ELF-1 (cell line): Measurements from ENCODE around the gene DSP.

Experiments
- DNase-seq: peaks from one replicate; pipeline ENCODE4 v3.0.0-alpha.2; 2016; ENCODE audit warnings: low read depth, low spot score

DSP gene

GRCh38 chr6:7559196-7559595, 17.7 kb downstream of the DSP start:
- no peak for DNase-seq

- DNase-seq = no peak
Observed at GRCh38 chr6:7559651-7560385, 18.3 kb downstream of the DSP start.

GRCh38 chr6:7561153-7561964, 19.9 kb downstream of the DSP start:
- peak; percentile 52 for DNase-seq

- no peak for DNase-seq
Observed at GRCh38 chr6:7562769-7563168, 21.3 kb downstream of the DSP start.

- no peak for DNase-seq
Observed at GRCh38 chr6:7566107-7566506, 24.6 kb downstream of the DSP start.

GRCh38 chr6:7566617-7567173, 25.2 kb downstream of the DSP start:
- no peak for DNase-seq

DNA sequence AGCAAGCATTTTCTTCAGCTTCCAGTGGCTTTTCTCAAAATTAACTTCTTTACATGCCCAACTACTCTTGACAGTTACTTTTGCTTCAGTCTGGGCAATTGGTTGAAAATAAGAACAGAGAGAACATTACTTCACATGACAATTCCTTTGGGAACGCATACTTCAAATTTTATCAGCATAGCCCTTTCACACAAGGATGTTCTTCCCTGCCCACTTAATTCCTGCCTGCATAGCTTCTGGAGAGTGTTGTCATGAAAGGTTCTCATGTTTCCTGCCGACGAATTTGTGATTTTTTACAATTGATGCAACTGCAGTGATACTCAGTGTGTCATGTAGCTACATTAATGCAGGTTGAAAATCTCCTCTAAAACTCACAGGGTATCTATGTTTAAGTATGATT, 26.6 kb downstream of the DSP start:
- DNase-seq = no peak

- no peak for DNase-seq
Observed at GRCh38 chr6:7569082-7569481, 27.6 kb downstream of the DSP start.

- no peak for DNase-seq
Observed at GRCh38 chr6:7572213-7572943, 30.9 kb downstream of the DSP start.

DNA sequence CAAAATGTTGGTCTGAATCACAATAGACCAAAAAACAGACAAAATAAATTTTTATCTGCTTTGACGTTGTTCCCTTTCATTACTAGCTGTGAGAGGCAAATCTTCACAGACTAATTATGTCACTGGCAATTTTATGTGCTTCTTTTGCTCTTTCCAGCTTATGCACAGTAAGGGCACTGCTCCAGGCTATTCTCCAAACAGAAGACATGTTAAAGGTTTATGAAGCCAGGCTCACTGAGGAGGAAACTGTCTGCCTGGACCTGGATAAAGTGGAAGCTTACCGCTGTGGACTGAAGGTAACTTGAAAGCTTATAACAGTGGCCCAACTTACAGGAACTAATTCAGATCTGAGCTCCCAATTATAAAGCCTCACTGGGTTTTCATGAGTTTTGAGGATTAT, 33.0 kb downstream of the DSP start:
- no peak for DNase-seq

DNA sequence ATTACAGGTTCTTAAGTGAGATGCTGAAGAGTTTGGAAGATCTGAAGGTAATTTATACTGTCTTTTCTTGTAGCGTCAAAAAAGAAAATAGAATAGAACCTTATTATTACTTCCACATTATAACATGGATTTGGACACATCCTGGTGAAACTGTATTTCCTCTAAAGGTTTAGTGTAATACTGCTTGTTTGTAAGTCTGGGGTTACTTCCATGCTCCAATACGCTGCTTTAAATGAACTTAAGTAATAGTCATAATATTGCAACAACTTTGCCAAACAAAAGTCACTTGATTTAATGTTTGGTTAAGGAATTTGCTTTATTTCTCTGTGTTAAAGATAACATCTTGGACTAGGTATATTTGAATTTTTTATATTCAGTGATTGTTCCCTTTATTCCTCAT, 37.0 kb downstream of the DSP start:
- DNase-seq = no peak

GRCh38 chr6:7578931-7579330, 37.5 kb downstream of the DSP start:
- no peak for DNase-seq

DNA sequence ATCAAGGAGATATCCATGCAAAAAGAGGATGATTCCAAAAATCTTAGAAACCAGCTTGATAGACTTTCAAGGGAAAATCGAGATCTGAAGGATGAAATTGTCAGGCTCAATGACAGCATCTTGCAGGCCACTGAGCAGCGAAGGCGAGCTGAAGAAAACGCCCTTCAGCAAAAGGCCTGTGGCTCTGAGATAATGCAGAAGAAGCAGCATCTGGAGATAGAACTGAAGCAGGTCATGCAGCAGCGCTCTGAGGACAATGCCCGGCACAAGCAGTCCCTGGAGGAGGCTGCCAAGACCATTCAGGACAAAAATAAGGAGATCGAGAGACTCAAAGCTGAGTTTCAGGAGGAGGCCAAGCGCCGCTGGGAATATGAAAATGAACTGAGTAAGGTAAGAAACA, 38.4 kb downstream of the DSP start:
- DNase-seq = no peak

DNA sequence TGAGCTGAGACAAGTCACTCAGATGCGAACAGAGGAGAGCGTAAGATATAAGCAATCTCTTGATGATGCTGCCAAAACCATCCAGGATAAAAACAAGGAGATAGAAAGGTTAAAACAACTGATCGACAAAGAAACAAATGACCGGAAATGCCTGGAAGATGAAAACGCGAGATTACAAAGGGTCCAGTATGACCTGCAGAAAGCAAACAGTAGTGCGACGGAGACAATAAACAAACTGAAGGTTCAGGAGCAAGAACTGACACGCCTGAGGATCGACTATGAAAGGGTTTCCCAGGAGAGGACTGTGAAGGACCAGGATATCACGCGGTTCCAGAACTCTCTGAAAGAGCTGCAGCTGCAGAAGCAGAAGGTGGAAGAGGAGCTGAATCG, 39.1 kb downstream of the DSP start:
- no peak for DNase-seq

DNA sequence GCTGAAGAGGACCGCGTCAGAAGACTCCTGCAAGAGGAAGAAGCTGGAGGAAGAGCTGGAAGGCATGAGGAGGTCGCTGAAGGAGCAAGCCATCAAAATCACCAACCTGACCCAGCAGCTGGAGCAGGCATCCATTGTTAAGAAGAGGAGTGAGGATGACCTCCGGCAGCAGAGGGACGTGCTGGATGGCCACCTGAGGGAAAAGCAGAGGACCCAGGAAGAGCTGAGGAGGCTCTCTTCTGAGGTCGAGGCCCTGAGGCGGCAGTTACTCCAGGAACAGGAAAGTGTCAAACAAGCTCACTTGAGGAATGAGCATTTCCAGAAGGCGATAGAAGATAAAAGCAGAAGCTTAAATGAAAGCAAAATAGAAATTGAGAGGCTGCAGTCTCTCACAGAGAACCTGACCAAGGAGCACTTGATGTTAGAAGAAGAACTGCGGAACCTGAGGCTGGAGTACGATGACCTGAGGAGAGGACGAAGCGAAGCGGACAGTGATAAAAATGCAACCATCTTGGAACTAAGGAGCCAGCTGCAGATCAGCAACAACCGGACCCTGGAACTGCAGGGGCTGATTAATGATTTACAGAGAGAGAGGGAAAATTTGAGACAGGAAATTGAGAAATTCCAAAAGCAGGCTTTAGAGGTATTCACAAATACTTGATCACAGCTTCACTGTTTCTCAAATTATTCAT, 39.6 kb downstream of the DSP start:
- DNase-seq = no peak

DNA sequence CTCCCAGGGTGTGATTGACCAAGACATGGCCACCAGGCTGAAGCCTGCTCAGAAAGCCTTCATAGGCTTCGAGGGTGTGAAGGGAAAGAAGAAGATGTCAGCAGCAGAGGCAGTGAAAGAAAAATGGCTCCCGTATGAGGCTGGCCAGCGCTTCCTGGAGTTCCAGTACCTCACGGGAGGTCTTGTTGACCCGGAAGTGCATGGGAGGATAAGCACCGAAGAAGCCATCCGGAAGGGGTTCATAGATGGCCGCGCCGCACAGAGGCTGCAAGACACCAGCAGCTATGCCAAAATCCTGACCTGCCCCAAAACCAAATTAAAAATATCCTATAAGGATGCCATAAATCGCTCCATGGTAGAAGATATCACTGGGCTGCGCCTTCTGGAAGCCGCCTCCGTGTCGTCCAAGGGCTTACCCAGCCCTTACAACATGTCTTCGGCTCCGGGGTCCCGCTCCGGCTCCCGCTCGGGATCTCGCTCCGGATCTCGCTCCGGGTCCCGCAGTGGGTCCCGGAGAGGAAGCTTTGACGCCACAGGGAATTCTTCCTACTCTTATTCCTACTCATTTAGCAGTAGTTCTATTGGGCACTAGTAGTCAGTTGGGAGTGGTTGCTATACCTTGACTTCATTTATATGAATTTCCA, 43.9 kb downstream of the DSP start:
- no peak for DNase-seq

DNA sequence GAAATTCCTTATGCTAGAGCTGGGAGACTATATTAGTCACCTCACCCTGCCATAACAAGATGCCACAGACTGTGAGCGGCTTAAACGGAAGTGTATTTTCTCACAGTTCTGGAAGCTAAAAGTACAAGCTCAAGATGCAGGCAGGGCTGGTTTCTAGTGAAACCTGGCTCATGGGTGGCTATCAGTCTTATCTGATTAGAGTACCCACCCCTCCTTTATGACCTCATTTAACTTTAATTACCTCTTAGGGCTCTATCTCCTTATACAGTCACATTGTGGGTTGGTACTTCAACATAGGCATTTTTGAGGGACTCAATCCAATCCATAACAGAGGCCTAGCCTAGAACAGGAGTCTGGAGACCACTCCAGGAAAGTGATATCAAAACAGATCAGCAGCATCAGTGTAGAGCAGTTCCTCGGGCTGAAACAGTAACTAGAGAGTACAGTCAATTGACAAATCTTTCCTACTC, 46.2 kb downstream of the DSP start:
- peak; percentile 34 for DNase-seq

- DNase-seq = no peak
Observed at GRCh38 chr6:7588506-7588905, 47.0 kb downstream of the DSP start.

DNA sequence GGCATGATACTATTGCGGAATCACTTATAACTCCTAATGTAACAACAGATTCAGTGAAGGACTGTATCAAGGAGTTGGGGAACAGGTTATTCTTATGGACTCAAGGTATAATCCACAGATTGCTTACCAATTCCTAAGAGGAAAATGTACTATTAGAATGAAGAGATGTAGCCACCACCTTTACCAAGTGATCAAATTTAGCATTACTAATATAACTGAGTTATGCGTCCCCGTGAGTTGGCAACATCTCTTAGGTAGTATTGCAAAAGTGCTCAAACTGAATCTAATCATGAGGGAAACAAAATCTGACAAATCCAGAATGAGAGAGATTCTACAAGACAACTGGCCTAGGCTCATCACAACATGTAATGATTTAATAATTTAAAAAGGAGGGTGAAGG, 47.8 kb downstream of the DSP start:
- DNase-seq = no peak

- DNase-seq = peak; percentile 95
Observed at GRCh38 chr6:7589949-7590917, 48.8 kb downstream of the DSP start, which contains the start of gene SNRNP48. Gene SNRNP48, plus strand, starts transcription at chr6:7590198. Its CDS starts 60 bp downstream, at chr6:7590258.
